Lung (tissue), 12 donors: ENCODE data around the gene MRAP2. TPM values are rescaled to one million over a fixed set of nuclear protein-coding genes. Genes with fewer than 3 reads are reported as not detected.

ENCODE experiments used
- ATAC-seq: fragments of 200-7000 bp; cut with Tn5 transposase; one replicate; pipeline ENCODE4 v1.9.1; 2020; ENCODE audit warnings: moderate number of reproducible peaks; ENCODE audit not compliant: insufficient read depth, low FRiP score
- DNase-seq, 3 donors: peaks; one replicate each; pipeline ENCODE4 v3.0.0-alpha.2; 2013 to 2017
- H3K27ac ChIP-seq, 2 donors: one replicate each; pipeline ENCODE4 v1.5.1; 2013; ENCODE audit warnings: mild to moderate bottlenecking in 2 of 2, moderate library complexity in 2 of 2, control low read depth in 1 of 2, inconsistent platforms in 1 of 2, low read depth in 1 of 2, low read length in 1 of 2
- H3K27me3 ChIP-seq, 3 donors: one replicate each; pipeline ENCODE4 v1.5.1; 2013; ENCODE audit warnings: low read length in 2 of 3; ENCODE audit not compliant: control insufficient read depth in 3 of 3, insufficient read depth in 3 of 3
- H3K36me3 ChIP-seq, 4 donors: one replicate each; pipeline ENCODE4 v1.5.1; 2013; ENCODE audit warnings: low read length in 4 of 4, mild to moderate bottlenecking in 1 of 4, moderate library complexity in 1 of 4; ENCODE audit not compliant: control insufficient read depth in 4 of 4, insufficient read depth in 4 of 4
- H3K4me1 ChIP-seq, 5 donors: one replicate each; pipeline ENCODE4 v1.5.1; 2013; ENCODE audit warnings: low read length in 5 of 5, mild to moderate bottlenecking in 2 of 5, moderate library complexity in 1 of 5; ENCODE audit not compliant: control insufficient read depth in 5 of 5, insufficient read depth in 5 of 5
- H3K4me3 ChIP-seq: one replicate; pipeline ENCODE4 v1.5.1; 2013; ENCODE audit warnings: mild to moderate bottlenecking, control low read depth, moderate library complexity
- H3K9ac ChIP-seq, 2 donors: one replicate each; pipeline ENCODE4 v1.5.1; 2013; ENCODE audit warnings: low read length in 2 of 2, control low read depth in 1 of 2; ENCODE audit not compliant: insufficient read depth in 1 of 2
- H3K9me3 ChIP-seq, 4 donors: one replicate each; pipeline ENCODE4 v1.5.1; 2013; ENCODE audit warnings: low read length in 3 of 4, mild to moderate bottlenecking in 1 of 4, moderate library complexity in 1 of 4; ENCODE audit not compliant: control insufficient read depth in 4 of 4, insufficient read depth in 3 of 4
- WGBS, 2 donors: extraction: QIAGEN DNeasy Blood & Tissue Kit; methylation state at CpG; one replicate each; pipeline ENCODE4 v1.1.7; 2013; 5-methylcytosine and 5-hydroxymethylcytosine counted together
- polyA plus RNA-seq, 2 donors: library from polyadenylated mRNA; stranded (reverse); fragments of 200-250 nt; gene quantifications; one replicate each; pipeline ENCODE4 v1.2.1, GENCODE V29; 2013
- total RNA-seq, 2 donors: library from RNA; depleted of rRNA in 1 of 2; stranded (reverse); fragments of >200 nt in 1 of 2; gene quantifications; one replicate each; pipeline ENCODE4 v1.2.1, GENCODE V29; 2014 to 2021
- TF ChIP-seq, protein P1 (sequence below): IDR thresholded peaks from 2 replicates; pipeline ENCODE4 v1.5.1; 2012; ENCODE audit warnings: mild to moderate bottlenecking; ENCODE audit errors: control extremely low read depth, extremely low read depth
- donor health status: control.
- donor health status: control.
- donor health status: Bipolar disorder and iron deficiency.
- donor health status: healthy.
- donor health status: DM: yes; HTN: yes; CAD: no.

Gene MRAP2
- total and polyA plus RNA-seq, 4 donors = 0.34 to 4.2 (median 1.3) TPM

DNA sequence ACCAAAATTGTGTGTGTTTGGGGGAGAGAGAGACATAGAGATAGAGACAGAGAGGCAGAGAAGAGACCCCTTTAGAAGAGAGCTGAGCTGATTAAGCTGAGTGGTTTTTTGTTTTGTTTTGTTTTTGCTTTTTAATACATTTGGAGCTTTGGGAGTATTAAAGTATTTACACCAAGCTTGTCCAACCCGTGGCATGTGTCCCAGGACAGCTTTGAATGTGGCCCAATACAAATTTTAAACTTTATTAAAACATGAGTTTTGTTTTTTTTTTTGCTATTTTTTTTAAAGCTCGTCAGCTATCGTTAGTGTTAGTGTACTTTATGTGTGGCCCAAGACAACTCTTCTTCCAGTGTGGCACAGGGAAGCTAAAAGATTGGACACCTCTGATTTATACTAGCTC lies 56.0 kb downstream of the MRAP2 start:
- WGBS, 2 donors = 66 to 88% methylated on average over 3 of the region's 3 CpGs
- H3K27ac ChIP-seq = no peak overlapping the region

DNA sequence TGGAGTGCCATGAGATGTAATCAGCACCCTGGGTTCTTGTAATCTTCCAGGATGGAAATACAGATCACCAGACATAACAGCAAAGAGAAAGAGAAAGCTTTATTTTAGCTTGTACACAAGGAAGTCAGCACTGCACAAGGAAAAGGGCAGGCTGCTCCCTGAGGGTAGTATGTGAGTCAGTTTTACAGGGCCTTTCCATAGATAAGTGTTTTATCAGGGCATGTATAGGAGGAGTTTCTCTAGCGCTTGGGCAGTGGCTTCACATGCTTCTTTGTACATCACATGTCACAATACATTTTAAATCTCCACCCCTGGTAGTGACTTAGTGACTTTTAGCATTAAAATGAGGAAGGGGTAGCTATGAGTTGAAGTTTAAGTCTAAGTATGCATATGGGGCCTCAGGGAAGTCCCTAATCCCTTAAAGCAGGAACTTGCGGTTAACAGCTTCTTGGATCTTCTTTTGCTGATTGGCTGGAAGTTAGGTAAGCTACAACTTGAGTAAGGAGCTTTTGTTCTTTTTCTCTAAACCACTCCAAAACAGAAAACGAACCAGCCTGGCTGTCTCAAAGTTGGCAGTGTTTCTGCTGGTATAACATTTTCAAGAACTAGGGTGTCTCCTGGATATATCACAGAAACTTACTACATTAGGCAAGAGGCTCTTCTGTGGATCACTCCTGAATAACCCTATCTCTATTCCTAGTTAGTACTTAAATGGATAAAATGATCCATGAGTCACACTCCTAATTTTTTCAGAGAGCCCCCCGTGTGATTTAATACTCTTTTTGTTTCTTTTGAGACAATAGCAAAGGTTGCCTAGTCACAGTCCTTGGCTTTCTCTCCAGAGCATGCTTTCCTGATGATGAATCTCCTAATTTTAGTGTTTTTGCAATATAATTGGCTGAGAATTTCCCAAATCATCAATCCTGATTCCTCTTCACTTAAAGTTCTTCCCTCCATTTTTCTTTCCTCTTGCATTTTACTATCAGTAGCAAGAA lies 60.2 kb downstream of the MRAP2 start:
- Histone ChIP-seq H3K27me3 (no peaks in the 10 kb centered on the region), H3K36me3 (no peaks in the 10 kb centered on the region), H3K4me1 (no peaks in the 10 kb centered on the region), H3K27ac (no peak overlapping the region), H3K9ac (no peak overlapping the region), H3K4me3 (no peak overlapping the region), H3K9me3 (peaks cover 0 to 4% (median 0%) of the 10 kb centered on the region in 4 donors)
- WGBS, 2 donors = 67 to 74% methylated on average over 4 of the region's 4 CpGs
- DNase-seq (no peak), ATAC-seq (no peak)
- TF ChIP-seq, protein P1, sequence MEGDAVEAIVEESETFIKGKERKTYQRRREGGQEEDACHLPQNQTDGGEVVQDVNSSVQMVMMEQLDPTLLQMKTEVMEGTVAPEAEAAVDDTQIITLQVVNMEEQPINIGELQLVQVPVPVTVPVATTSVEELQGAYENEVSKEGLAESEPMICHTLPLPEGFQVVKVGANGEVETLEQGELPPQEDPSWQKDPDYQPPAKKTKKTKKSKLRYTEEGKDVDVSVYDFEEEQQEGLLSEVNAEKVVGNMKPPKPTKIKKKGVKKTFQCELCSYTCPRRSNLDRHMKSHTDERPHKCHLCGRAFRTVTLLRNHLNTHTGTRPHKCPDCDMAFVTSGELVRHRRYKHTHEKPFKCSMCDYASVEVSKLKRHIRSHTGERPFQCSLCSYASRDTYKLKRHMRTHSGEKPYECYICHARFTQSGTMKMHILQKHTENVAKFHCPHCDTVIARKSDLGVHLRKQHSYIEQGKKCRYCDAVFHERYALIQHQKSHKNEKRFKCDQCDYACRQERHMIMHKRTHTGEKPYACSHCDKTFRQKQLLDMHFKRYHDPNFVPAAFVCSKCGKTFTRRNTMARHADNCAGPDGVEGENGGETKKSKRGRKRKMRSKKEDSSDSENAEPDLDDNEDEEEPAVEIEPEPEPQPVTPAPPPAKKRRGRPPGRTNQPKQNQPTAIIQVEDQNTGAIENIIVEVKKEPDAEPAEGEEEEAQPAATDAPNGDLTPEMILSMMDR = no peak

More for the DNA sequence above, 56.0 kb downstream of the MRAP2 start:
- ATAC-seq = no peak
- no peak for DNase-seq
- H3K36me3 ChIP-seq = no peaks in the 10 kb centered on the region
- TF ChIP-seq, protein P1 = no peak
- peaks cover 0 to 4% (median 0%) of the 10 kb centered on the region in 4 donors for H3K9me3 ChIP-seq
- no peak overlapping the region for H3K9ac ChIP-seq
- no peaks in the 10 kb centered on the region for H3K4me1 ChIP-seq
- H3K27me3 ChIP-seq = no peaks in the 10 kb centered on the region
- H3K4me3 ChIP-seq = no peak overlapping the region

DNA sequence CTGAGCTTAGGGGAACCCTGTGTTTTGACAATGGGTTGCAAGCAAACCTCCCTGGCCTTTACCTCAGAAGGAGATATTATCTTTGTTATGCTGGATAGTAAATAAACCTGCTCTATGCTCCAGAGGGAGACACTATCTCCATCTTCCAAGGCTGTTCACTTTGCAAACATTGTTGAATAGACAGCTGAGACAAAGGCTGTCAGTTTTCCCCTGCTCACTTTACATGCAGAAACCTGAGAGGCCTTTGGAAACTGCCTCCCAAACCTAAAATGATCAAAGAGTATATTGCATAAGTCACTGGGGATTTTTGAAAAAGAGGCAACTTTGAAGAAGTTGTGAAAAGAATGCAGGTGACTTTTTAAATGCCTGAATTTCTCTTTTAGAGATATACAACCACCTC lies 61.6 kb downstream of the MRAP2 start:
- H3K4me1 ChIP-seq = no peaks in the 10 kb centered on the region
- peaks cover 0 to 4% (median 1%) of the 10 kb centered on the region in 4 donors for H3K9me3 ChIP-seq
- no peak overlapping the region for H3K4me3 ChIP-seq
- no peak overlapping the region for H3K9ac ChIP-seq
- no peaks in the 10 kb centered on the region for H3K36me3 ChIP-seq
- H3K27me3 ChIP-seq = no peaks in the 10 kb centered on the region
- DNase-seq = no peak
- H3K27ac ChIP-seq = no peak overlapping the region
- TF ChIP-seq, protein P1 = no peak
- ATAC-seq = no peak
